ENCODE measurements around the gene SFTPA2.
"Not testable (repeated sequence)": the region's sequence is repeated elsewhere in the genome, so short reads cannot be mapped to it uniquely, and the experiment has no call there.

The SFTPA2 gene

GRCh38 chr10:79509934-79510508 lies 50.2 kb downstream of the SFTPA2 start:
- not testable (repeated sequence) for DNase-seq

DNA sequence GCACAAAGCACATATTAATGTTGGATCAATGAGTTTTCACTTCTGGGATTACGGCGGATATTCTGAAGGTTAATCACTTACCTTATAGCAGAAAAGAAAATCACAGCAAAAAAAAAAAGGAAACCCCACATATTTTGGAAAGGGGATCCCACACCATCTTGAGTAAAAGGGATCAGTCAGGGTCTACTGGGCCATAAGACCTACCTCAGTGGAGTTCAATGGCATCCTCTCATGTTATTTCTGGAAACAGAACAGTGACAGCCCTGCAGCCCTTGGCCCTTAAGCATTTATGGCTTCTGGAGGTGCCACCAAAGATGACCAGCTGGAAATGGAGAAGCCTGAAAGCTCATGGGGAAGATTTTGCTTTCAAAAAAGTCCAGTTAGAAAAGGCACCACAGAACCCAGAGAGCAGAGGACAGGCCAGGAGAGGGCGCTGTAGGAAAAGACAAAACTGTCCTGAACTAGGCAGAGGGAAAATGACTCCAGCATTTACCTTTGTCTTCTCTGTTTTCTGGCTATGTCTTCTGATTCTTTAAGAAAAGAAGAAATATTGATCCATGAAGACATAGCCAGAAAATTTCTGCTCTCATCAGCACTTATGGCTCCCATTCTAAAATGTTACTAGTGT lies 50.8 kb downstream of the SFTPA2 start:
- DNase-seq: not testable (repeated sequence)

DNA sequence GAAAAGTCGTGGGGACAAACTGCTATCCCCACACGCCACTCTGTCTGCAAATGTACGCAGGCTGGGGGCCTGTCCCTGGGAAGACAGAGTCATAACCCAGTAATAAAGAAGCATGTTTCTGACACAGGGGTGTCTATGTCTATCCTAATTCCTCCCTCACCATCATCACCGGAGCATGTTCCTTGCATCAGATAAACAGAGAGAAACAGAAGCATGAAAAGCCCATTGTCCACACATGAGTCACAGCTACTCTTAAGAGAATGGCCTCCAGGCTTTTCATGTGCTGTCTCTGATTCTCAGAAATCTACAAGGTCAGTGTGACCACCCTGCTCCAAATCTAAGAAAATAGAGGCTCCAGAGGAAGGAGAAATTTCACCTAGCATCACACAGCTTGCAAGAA lies 52.0 kb downstream of the SFTPA2 start:
- not testable (repeated sequence) for DNase-seq

DNA sequence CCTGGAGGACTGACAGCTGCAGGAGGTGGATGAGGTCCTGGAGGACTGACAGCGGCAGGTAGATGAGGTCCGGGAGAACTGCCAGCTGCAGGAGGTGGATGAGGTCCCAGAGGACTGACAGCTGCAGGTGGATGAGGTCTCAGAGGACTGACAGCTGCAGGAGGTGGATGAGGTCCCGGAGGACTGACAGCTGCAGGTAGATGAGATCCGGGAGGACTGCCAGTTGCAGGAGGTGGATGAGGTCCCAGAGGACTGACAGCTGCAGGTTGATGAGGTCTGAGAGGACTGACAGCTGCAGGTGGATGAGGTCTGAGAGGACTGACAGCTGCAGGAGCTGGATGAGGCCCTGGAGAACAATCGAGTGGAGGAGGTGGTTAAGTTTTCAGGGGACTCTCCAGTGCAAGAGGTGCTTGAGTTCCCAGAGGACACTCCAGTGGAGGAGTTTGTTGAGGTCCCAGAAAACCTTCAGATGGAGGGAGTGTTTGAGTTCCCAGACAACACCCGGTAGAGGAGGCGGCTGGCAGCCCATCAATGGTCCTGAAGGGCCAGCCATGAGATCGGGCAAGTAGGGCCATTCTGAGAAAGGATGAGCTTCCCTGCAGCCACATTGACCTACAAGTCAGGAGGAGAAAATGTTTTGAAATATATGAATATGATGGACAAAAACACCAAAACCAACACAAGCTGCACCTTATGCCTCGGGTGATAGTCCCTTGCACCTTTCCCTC lies 52.6 kb downstream of the SFTPA2 start:
- DNase-seq: no peak
